ENCODE data around the gene SERBP1.

The SERBP1 gene

DNA sequence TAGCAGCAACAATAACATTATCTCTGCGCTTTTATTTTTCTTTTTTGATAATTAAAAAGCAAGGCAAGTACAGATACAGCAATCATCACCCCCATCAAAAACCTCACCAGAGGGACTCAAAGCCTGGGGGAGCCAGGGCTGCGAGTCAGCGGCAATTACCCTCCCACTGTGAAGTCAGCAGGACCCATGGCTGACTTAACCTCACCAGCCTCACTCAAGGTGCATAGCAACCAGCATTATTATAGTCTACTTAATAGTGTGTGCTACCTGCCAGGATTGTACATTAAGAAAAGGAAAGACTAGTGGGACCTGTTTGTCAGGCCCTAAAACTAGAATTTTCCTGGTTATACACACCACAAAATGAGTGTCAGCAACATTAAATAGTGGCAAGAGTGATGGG, 28.9 kb upstream of the SERBP1 start:
- Histone ChIP-seq H3K4me2 (ENCODE audit: low read length) (no peak overlapping the region), H3K4me1 (ENCODE audit: control insufficient read depth, low read length) (no peaks in the 10 kb centered on the region), H3K4me3 (ENCODE audit: low read length) (no peak overlapping the region), H4K20me1 (ENCODE audit: control insufficient read depth, insufficient read depth, low read depth, low read length) (no peaks in the 10 kb centered on the region), H3K36me3 (ENCODE audit: control insufficient read depth, low read length) (no peaks in the 10 kb centered on the region), H3F3A (ENCODE audit: control insufficient read depth, insufficient read depth) (no peaks in the 10 kb centered on the region), H3K79me2 (ENCODE audit: control insufficient read depth, low read length) (no peaks in the 10 kb centered on the region), H3K27ac (ENCODE audit: low read depth, low read length) (no peak overlapping the region), H3K9me3 (ENCODE audit: control insufficient read depth, insufficient read depth, low read length) (no peaks in the 10 kb centered on the region), H3K9me2 (replicated peaks; ENCODE audit: control insufficient read depth, low read length) (no peaks in the 10 kb centered on the region), H3K27me3 (ENCODE audit: control insufficient read depth, low read length) (peaks cover 10% of the 10 kb centered on the region)
- no peak for TF ChIP-seq CTCF (IDR thresholded peaks at IDR 0.05; ENCODE audit: low read depth, low read length, poor library complexity, severe bottlenecking)
- TF ChIP-seq EZH2phosphoT487 (IDR thresholded peaks at IDR 0.05; ENCODE audit: borderline replicate concordance, low read length), result no peak

- no peaks in the 10 kb centered on the region for H3K36me3 ChIP-seq (ENCODE audit: control insufficient read depth, low read length)
- H3K27ac ChIP-seq (ENCODE audit: low read depth, low read length), result no peak overlapping the region
- H3K4me3 ChIP-seq (ENCODE audit: low read length), result no peak overlapping the region
- no peak overlapping the region for H3K4me2 ChIP-seq (ENCODE audit: low read length)
- H3K79me2 ChIP-seq (ENCODE audit: control insufficient read depth, low read length), result no peaks in the 10 kb centered on the region
- H3K4me1 ChIP-seq (ENCODE audit: control insufficient read depth, low read length), result no peaks in the 10 kb centered on the region
- TF ChIP-seq EZH2phosphoT487 (IDR thresholded peaks at IDR 0.05; ENCODE audit: borderline replicate concordance, low read length) (no peak), CTCF (IDR thresholded peaks at IDR 0.05; ENCODE audit: low read depth, low read length, poor library complexity, severe bottlenecking) (no peak)
- peaks cover 8% of the 10 kb centered on the region for H3K27me3 ChIP-seq (ENCODE audit: control insufficient read depth, low read length)
- no peaks in the 10 kb centered on the region for H4K20me1 ChIP-seq (ENCODE audit: control insufficient read depth, insufficient read depth, low read depth, low read length)
- H3K9me3 ChIP-seq (ENCODE audit: control insufficient read depth, insufficient read depth, low read length), result no peaks in the 10 kb centered on the region
- no peaks in the 10 kb centered on the region for H3K9me2 ChIP-seq (replicated peaks; ENCODE audit: control insufficient read depth, low read length)
- H3F3A ChIP-seq (ENCODE audit: control insufficient read depth, insufficient read depth), result no peaks in the 10 kb centered on the region
These were observed 28.5 kb upstream of the SERBP1 start for GRCh38 chr1:67458663-67459062.

DNA sequence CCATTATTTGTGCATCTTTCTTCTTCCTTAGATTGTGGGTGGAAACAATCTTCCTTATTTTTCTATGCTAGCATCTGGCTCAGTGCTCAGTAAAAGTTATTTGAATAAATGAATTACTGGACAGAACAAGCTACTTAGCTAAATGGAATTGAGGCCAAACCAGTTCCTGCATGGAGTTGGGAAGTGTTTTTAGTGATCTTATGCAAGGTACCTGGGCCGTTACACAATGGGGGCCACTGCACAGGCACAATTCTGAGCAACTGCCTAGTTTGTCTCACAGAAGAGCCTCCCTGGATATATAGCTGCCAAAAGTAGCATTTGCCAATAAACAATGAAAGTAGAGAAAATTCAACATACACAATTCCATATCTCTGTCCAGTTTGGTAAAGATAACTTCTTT, 27.0 kb upstream of the SERBP1 start:
- no peaks in the 10 kb centered on the region for H3K9me2 ChIP-seq (replicated peaks; ENCODE audit: control insufficient read depth, low read length)
- H3K4me1 ChIP-seq (ENCODE audit: control insufficient read depth, low read length), result no peaks in the 10 kb centered on the region
- H3K27ac ChIP-seq (ENCODE audit: low read depth, low read length), result no peak overlapping the region
- H4K20me1 ChIP-seq (ENCODE audit: control insufficient read depth, insufficient read depth, low read depth, low read length), result no peaks in the 10 kb centered on the region
- H3K36me3 ChIP-seq (ENCODE audit: control insufficient read depth, low read length), result no peaks in the 10 kb centered on the region
- TF ChIP-seq EZH2phosphoT487 (IDR thresholded peaks at IDR 0.05; ENCODE audit: borderline replicate concordance, low read length), result no peak
- TF ChIP-seq CTCF (IDR thresholded peaks at IDR 0.05; ENCODE audit: low read depth, low read length, poor library complexity, severe bottlenecking), result no peak
- H3K27me3 ChIP-seq (ENCODE audit: control insufficient read depth, low read length), result peaks cover 13% of the 10 kb centered on the region
- H3F3A ChIP-seq (ENCODE audit: control insufficient read depth, insufficient read depth), result no peaks in the 10 kb centered on the region
- H3K4me2 ChIP-seq (ENCODE audit: low read length), result no peak overlapping the region
- H3K79me2 ChIP-seq (ENCODE audit: control insufficient read depth, low read length), result no peaks in the 10 kb centered on the region
- H3K9me3 ChIP-seq (ENCODE audit: control insufficient read depth, insufficient read depth, low read length), result no peaks in the 10 kb centered on the region
- H3K4me3 ChIP-seq (ENCODE audit: low read length), result no peak overlapping the region

DNA sequence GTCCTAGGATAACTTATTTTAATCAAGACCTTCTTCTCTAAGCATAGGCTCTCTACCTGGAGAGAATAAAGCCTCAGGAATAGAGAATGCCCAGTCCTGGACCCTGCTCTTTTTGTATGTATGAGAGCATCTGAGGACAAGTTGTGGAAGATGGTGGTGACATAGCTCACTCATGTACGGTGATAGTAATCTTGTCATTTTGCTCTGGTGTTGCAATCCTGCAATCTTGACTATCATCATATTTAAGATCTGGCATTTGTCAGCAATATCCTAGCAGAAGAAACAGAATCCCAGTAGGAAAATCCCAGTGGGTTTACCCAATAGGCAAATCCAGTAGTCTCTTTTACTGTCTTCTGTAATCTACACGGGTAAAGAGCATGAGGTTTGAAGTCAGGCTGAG, 21.6 kb upstream of the SERBP1 start:
- H3K9me3 ChIP-seq (ENCODE audit: control insufficient read depth, insufficient read depth, low read length), result no peaks in the 10 kb centered on the region
- H3K9me2 ChIP-seq (replicated peaks; ENCODE audit: control insufficient read depth, low read length), result no peaks in the 10 kb centered on the region
- no peaks in the 10 kb centered on the region for H3K36me3 ChIP-seq (ENCODE audit: control insufficient read depth, low read length)
- TF ChIP-seq EZH2phosphoT487 (IDR thresholded peaks at IDR 0.05; ENCODE audit: borderline replicate concordance, low read length) (no peak), CTCF (IDR thresholded peaks at IDR 0.05; ENCODE audit: low read depth, low read length, poor library complexity, severe bottlenecking) (no peak)
- no peaks in the 10 kb centered on the region for H3K4me1 ChIP-seq (ENCODE audit: control insufficient read depth, low read length)
- no peak overlapping the region for H3K27ac ChIP-seq (ENCODE audit: low read depth, low read length)
- H3F3A ChIP-seq (ENCODE audit: control insufficient read depth, insufficient read depth), result no peaks in the 10 kb centered on the region
- H3K27me3 ChIP-seq (ENCODE audit: control insufficient read depth, low read length), result peaks cover 17% of the 10 kb centered on the region; the same call in 1 of the 2 replicates
- H4K20me1 ChIP-seq (ENCODE audit: control insufficient read depth, insufficient read depth, low read depth, low read length), result no peaks in the 10 kb centered on the region
- H3K79me2 ChIP-seq (ENCODE audit: control insufficient read depth, low read length), result no peaks in the 10 kb centered on the region
- no peak overlapping the region for H3K4me2 ChIP-seq (ENCODE audit: low read length)
- H3K4me3 ChIP-seq (ENCODE audit: low read length), result no peak overlapping the region
